Adrenal gland (tissue), 12 donors: Measurements from ENCODE around the gene EYA4. TPM values are rescaled to one million over a fixed set of nuclear protein-coding genes. Genes with fewer than 3 reads are reported as not detected.

Experiments
- DNase-seq, 7 donors: peaks; one replicate each; pipeline ENCODE4 v3.0.0-alpha.2; 2019 to 2020
- H3K27ac ChIP-seq, 5 donors: fragments of 200-600 bp; sonication (generic) in 4 of 5; 1 replicate in 3 of 5; 2 replicates in 2 of 5; pipeline versions ENCODE4 v1.5.1 to v1.8.0; 2016 to 2020; ENCODE audit warnings: mild to moderate bottlenecking in 1 of 5
- H3K27me3 ChIP-seq: fragments of 200-600 bp; 2 replicates; pipeline ENCODE4 v1.8.0; 2021
- H3K36me3 ChIP-seq, 2 donors: fragments of 200-600 bp; replicated peaks in 1 of 2; 1 replicate in 1 of 2; 2 replicates in 1 of 2; pipeline versions ENCODE4 v1.5.1 to v1.8.0; 2018 to 2022
- H3K4me1 ChIP-seq, 2 donors: fragments of 200-600 bp; replicated peaks in 1 of 2; 1 replicate in 1 of 2; 2 replicates in 1 of 2; pipeline versions ENCODE4 v1.5.1 to v1.8.0; 2018 to 2021
- H3K4me3 ChIP-seq, 4 donors: fragments of 200-600 bp; sonication (generic) in 3 of 4; one replicate each; pipeline ENCODE4 v1.5.1; 2016 to 2018
- H3K9me3 ChIP-seq, 3 donors: fragments of 200-600 bp; sonication (generic) in 1 of 3; replicated peaks in 1 of 3; 1 replicate in 2 of 3; 2 replicates in 1 of 3; pipeline versions ENCODE4 v1.5.1 to v1.8.0; 2016 to 2021
- CTCF ChIP-seq, 6 experiments: fragments of 450-650 bp in 4 of 6; fragments of 200-600 bp in 2 of 6; sonication (generic) in 1 of 6; IDR thresholded peaks; 1 replicate in 5 of 6; 2 replicates in 1 of 6; pipeline versions ENCODE4 v1.5.1 to v1.8.0; 2016 to 2021; ENCODE audit warnings: antibody characterized with exemption in 6 of 6, mild to moderate bottlenecking in 2 of 6, moderate library complexity in 1 of 6
- POLR2A ChIP-seq, 2 donors: fragments of 450-650 bp; IDR thresholded peaks; one replicate each; pipeline ENCODE4 v1.6.1; 2017; ENCODE audit warnings: antibody characterized with exemption in 2 of 2, mild to moderate bottlenecking in 2 of 2, moderate library complexity in 1 of 2
- WGBS, 4 donors: extraction: QIAGEN DNeasy Blood & Tissue Kit in 2 of 4; methylation state at CpG; one replicate each; pipeline versions ENCODE4 v1.1.5 to v1.1.7; 2013 to 2017; 5-methylcytosine and 5-hydroxymethylcytosine counted together
- intact Hi-C, 2 donors: fragments of 100-400 bp; cut with DNase I; formaldehyde crosslinking; loops; one replicate each; pipeline versions ENCODE4 v1.14.1 to v1.15.0; 2022 to 2023
- polyA plus RNA-seq, 3 donors: library from polyadenylated mRNA; stranded (reverse); fragments of 200-250 nt in 2 of 3; fragments of 350-450 nt in 1 of 3; fragmentation: Illumina TruSeq in 1 of 3; extraction: RNeasy Lipid Tissue Mini Kit (QIAGEN cat#74804) in 1 of 3; gene quantifications; one replicate each; pipeline ENCODE4 v1.2.3, GENCODE V29; 2013 to 2014
- total RNA-seq, 9 donors: library from RNA; depleted of rRNA in 4 of 9; stranded (reverse); fragments of >200 nt in 4 of 9; fragments of 120-200 nt in 1 of 9; fragmentation: NEBNext Ultra II Directional in 1 of 9; extraction: Animal tissue kit (Norgen Biotek cat#: 25700) in 1 of 9; gene quantifications; one replicate each; pipeline versions ENCODE4 v1.1.0 to v1.2.4, GENCODE V29; 2013 to 2023
- donor health status: healthy with polysubstance abuse.
- donor health status: Bipolar disorder and iron deficiency.
- donor health status: DM: yes; HTN: yes; CAD: no.
- donor health status: DM: no; HTN: no; CAD: no.
- donor health status: DM: no; HTN: no; CAD: no.
- donor health status: DM: yes; HTN: yes; CAD: no.

The EYA4 gene
- total and polyA plus RNA-seq, 12 donors: 0.17 to 6.3 (median 1.6) TPM

GRCh38 chr6:133410638-133411435, 169.7 kb downstream of the EYA4 start:
- TF ChIP-seq POLR2A (IDR thresholded peaks at IDR 0.05) (no peak), CTCF (IDR thresholded peaks at IDR 0.05) (no peak)
- WGBS, 4 donors: 48 to 69% (median 55%) methylated on average over 6 of the region's 6 CpGs
- H3K4me3 ChIP-seq: no peak overlapping the region
- no peaks in the 10 kb centered on the region for H3K36me3 ChIP-seq
- no peaks in the 10 kb centered on the region for H3K9me3 ChIP-seq
- H3K4me1 ChIP-seq: no peaks in the 10 kb centered on the region
- intact Hi-C loops: no loop called here
- no peak for DNase-seq
- no peak overlapping the region for H3K27ac ChIP-seq
- peaks cover 4% of the 10 kb centered on the region for H3K27me3 ChIP-seq

- H3K36me3 ChIP-seq: no peaks in the 10 kb centered on the region
- peaks cover 4% of the 10 kb centered on the region for H3K27me3 ChIP-seq
- TF ChIP-seq POLR2A (IDR thresholded peaks at IDR 0.05) (no peak), CTCF (IDR thresholded peaks at IDR 0.05) (no peak)
- intact Hi-C loops: no loop called here
- no peak for DNase-seq
- no peaks in the 10 kb centered on the region for H3K4me1 ChIP-seq
- H3K9me3 ChIP-seq: no peaks in the 10 kb centered on the region
- H3K4me3 ChIP-seq: no peak overlapping the region
- no peak overlapping the region for H3K27ac ChIP-seq
Measured at GRCh38 chr6:133411757-133412156, 170.6 kb downstream of the EYA4 start.

GRCh38 chr6:133415262-133415661, 174.1 kb downstream of the EYA4 start:
- intact Hi-C loops: no loop called here
- H3K36me3 ChIP-seq: no peaks in the 10 kb centered on the region
- no peak overlapping the region for H3K4me3 ChIP-seq
- H3K9me3 ChIP-seq: no peaks in the 10 kb centered on the region
- H3K27ac ChIP-seq: no peak overlapping the region
- no peak for DNase-seq
- TF ChIP-seq CTCF (IDR thresholded peaks at IDR 0.05): no peak
- TF ChIP-seq POLR2A (IDR thresholded peaks at IDR 0.05): no peak
- 68 to 82% (median 74%) methylated on average over 5 of the region's 5 CpGs for WGBS, 4 donors
- H3K4me1 ChIP-seq: no peaks in the 10 kb centered on the region
- H3K27me3 ChIP-seq: peaks cover 4% of the 10 kb centered on the region

DNA sequence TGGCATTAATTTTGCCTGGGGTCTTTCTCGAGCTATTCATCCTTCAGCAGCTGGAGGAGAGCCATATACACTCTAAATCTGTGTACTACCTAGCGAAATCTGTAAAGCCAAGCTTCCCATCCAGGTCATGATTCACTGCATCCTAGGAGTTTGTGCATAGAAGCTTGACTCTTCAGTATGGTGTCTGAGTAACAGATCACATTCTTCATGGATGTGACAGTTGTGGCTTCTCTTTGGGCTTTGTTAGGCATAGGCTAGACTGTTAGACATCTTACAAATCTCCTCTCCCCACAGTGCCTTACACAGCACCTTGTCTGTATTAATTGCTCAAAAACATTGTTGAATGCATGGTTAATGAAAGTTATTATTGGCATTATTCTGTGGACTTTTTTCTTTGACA, 177.0 kb downstream of the EYA4 start:
- 61 to 75% (median 64%) methylated on average over 2 of the region's 2 CpGs for WGBS, 4 donors
- no peak overlapping the region for H3K27ac ChIP-seq
- intact Hi-C loops: no loop called here
- no peak for DNase-seq
- no peak for TF ChIP-seq CTCF (IDR thresholded peaks at IDR 0.05)
- no peak for TF ChIP-seq POLR2A (IDR thresholded peaks at IDR 0.05)
- H3K36me3 ChIP-seq: no peaks in the 10 kb centered on the region
- no peaks in the 10 kb centered on the region for H3K9me3 ChIP-seq
- no peak overlapping the region for H3K4me3 ChIP-seq
- H3K27me3 ChIP-seq: peaks cover 4% of the 10 kb centered on the region
- H3K4me1 ChIP-seq: no peaks in the 10 kb centered on the region
